NCI-H446 treated with DMSO at 0.1 percent for 48 hours (cell line): ENCODE measurements around the gene MEOX1.
"Not testable (repeated sequence)": the region's sequence is repeated elsewhere in the genome, so short reads cannot be mapped to it uniquely, and the experiment has no call there.

Source experiments
- DNase-seq: peaks from one replicate; lab custom pipeline; 2025; lab: John Stamatoyannopoulos, UW

MEOX1 gene

GRCh38 chr17:43661699-43662412 is at the start of gene MEOX1:
Gene MEOX1 (minus strand): TSS chr17:43661922. CDS start chr17:43661534, 388 bp downstream.
- peak; percentile 5 for DNase-seq

- no peak for DNase-seq
These were observed 48.4 kb upstream of the MEOX1 start for GRCh38 chr17:43710101-43710500.

GRCh38 chr17:43709210-43709609 is 47.5 kb upstream of the MEOX1 start:
- no peak for DNase-seq

- DNase-seq: no peak
These were observed 45.5 kb upstream of the MEOX1 start for GRCh38 chr17:43707184-43707583.

GRCh38 chr17:43706235-43706634 is 44.5 kb upstream of the MEOX1 start:
- no peak for DNase-seq

GRCh38 chr17:43703630-43704029 is 41.9 kb upstream of the MEOX1 start:
- DNase-seq: no peak

- DNase-seq: no peak
These were observed 40.9 kb upstream of the MEOX1 start for GRCh38 chr17:43702637-43703036.

- DNase-seq: no peak
These were observed 39.6 kb upstream of the MEOX1 start for GRCh38 chr17:43701318-43701743.

- DNase-seq: no peak
These were observed 37.7 kb upstream of the MEOX1 start for GRCh38 chr17:43699438-43699756.

GRCh38 chr17:43698678-43699437 is 37.1 kb upstream of the MEOX1 start:
- DNase-seq: no peak

GRCh38 chr17:43697937-43698336 is 36.2 kb upstream of the MEOX1 start:
- no peak for DNase-seq

- no peak for DNase-seq
These were observed 35.2 kb upstream of the MEOX1 start for GRCh38 chr17:43696891-43697290.

GRCh38 chr17:43695970-43696865 is 34.5 kb upstream of the MEOX1 start:
- peak; percentile 62 for DNase-seq

GRCh38 chr17:43694081-43694870 is 32.6 kb upstream of the MEOX1 start:
- DNase-seq: peak; percentile 71

GRCh38 chr17:43691317-43691693 is 29.6 kb upstream of the MEOX1 start:
- no peak for DNase-seq

GRCh38 chr17:43690624-43691316 is 29.0 kb upstream of the MEOX1 start:
- no peak for DNase-seq

- no peak for DNase-seq
These were observed 28.1 kb upstream of the MEOX1 start for GRCh38 chr17:43689814-43690213.

GRCh38 chr17:43689131-43689530 is 27.4 kb upstream of the MEOX1 start:
- DNase-seq: no peak

GRCh38 chr17:43686957-43687356 is 25.2 kb upstream of the MEOX1 start:
- DNase-seq: not testable (repeated sequence)

- no peak for DNase-seq
These were observed 22.4 kb upstream of the MEOX1 start for GRCh38 chr17:43683928-43684653.
